T-helper 1 cell (primary cell): Measurements from ENCODE around the gene CYP2D6.
"Not testable (repeated sequence)": the region's sequence is repeated elsewhere in the genome, so short reads cannot be mapped to it uniquely, and the experiment has no call there.

Experiments
- DNase-seq, 5 donors: peaks; one replicate each; pipeline ENCODE4 v3.0.0-alpha.2; 2012 to 2020

Gene CYP2D6

DNA sequence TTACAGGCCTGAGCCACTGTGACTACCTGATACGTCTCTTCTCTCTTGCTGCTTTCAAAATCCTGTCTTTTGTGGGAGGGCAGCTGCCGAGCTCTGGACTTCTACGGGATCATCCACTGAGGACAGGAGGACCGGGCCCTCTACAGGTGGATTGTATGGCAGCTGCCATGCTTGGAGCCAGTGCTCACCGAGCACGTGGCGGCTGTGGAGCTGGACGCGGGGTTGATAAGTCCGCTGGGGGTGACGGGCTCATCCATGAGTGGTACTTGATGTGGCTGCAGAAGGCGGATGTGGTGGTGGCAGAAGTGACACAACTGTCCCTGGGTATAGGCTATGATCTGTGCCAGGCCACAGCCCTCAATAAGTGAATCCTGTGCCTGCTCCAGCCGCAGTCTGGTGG, 1.8 kb upstream of the CYP2D6 start:
- no peak for DNase-seq

DNA sequence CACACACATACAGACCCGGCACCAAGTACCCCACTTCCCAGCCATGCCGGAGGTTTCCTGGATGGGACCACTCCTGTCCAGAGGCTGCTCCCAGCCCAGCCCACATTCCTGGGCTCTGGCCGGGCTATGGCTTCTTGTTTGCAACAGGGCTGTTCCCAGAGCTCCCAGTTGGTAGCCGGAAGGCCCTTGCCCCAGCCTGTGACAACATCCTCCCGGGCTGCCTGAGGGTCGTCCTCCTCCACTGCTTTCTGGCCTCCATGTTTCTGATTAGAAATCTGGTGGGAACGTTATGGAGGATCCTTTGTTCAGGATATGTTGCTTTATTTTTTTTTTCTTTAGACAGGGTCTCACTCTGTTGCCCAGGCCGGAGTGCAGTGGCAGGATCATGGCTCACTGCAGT, 952 bp upstream of the CYP2D6 start:
- DNase-seq: no peak

DNA sequence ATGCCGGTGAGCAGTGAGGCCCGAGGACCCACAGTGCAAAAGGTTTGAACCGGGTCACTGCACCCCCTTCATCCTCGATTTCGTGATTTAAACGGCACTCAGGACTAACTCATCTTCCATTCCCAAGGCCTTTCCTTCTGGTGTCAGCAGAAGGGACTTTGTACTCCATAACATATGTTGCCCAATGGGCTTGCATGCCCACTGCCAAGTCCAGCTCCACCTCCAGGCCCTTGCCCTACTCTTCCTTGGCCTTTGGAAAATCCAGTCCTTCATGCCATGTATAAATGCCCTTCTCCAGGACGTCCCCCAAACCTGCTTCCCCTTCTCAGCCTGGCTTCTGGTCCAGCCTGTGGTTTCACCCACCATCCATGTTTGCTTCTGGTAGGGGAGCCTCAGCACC, 428 bp downstream of the CYP2D6 start:
- DNase-seq: not testable (repeated sequence)

DNA sequence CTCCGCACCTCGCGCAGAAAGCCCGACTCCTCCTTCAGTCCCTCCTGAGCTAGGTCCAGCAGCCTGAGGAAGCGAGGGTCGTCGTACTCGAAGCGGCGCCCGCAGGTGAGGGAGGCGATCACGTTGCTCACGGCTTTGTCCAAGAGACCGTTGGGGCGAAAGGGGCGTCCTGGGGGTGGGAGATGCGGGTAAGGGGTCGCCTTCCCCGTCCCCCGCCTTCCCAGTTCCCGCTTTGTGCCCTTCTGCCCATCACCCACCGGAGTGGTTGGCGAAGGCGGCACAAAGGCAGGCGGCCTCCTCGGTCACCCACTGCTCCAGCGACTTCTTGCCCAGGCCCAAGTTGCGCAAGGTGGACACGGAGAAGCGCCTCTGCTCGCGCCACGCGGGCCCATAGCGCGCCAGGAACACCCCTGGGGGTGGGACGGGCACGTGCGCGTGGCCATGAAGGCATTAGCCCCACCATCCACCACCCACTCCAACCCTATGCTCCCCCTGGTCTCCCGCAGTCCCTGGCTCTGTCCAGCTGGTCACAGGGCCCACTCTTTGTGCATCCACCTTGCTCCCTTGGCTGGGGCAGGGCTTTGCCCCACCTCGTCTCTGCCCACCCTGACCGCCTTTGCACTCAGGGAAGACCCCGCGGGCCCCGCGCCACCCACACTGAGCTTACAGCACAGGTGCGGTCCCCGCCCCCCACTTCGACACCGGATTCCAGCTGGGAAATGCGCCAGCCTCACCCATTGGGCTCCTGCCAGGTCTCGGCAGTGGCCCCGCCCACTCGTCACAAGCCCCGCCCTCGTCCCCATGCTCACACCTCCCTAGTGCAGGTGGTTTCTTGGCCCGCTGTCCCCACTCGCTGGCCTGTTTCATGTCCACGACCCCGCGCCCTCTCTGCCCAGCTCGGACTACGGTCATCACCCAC, 1.6 kb downstream of the CYP2D6 start:
- DNase-seq: not testable (repeated sequence)

DNA sequence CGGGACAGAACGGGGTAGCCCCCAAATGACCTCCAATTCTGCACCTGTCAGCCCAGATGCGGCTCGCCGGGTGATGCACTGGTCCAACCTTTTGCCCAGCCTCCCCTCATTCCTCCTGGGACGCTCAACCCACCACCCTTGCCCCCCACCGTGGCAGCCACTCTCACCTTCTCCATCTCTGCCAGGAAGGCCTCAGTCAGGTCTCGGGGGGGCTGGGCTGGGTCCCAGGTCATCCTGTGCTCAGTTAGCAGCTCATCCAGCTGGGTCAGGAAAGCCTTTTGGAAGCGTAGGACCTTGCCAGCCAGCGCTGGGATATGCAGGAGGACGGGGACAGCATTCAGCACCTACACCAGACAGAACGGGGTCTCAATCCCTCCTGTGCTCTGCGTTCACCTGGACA, 2.6 kb downstream of the CYP2D6 start:
- not testable (repeated sequence) for DNase-seq

DNA sequence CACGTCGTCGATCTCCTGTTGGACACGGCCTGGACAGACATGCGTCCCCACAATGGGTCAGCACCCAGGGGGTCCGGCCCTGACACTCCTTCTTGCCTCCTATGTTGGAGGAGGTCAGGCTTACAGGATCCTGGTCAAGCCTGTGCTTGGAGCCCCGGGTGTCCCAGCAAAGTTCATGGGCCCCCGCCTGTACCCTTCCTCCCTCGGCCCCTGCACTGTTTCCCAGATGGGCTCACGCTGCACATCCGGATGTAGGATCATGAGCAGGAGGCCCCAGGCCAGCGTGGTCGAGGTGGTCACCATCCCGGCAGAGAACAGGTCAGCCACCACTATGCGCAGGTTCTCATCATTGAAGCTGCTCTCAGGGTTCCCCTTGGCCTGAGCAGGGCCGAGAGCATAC, 3.0 kb downstream of the CYP2D6 start:
- no peak for DNase-seq

DNA sequence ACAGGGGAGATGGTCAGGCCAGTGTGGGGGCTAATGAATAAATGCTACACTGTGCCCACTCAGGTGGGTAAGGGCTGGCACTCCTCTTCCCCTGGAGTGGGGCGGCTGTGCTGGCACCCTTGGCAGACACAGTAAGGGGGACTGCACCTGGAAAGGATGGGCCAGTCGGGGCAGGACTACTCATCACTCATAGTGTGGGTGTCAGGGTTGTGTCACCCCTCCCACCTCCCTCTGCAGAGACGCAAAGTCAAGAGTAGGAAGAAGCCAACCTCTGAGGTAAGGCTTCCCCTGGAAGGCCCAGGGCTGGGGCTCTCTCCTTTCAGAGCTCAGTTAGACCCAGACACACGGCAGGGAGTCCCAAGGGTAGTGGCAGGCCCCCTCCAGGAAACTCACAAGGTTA, 7.1 kb downstream of the CYP2D6 start:
- DNase-seq: not testable (repeated sequence)

DNA sequence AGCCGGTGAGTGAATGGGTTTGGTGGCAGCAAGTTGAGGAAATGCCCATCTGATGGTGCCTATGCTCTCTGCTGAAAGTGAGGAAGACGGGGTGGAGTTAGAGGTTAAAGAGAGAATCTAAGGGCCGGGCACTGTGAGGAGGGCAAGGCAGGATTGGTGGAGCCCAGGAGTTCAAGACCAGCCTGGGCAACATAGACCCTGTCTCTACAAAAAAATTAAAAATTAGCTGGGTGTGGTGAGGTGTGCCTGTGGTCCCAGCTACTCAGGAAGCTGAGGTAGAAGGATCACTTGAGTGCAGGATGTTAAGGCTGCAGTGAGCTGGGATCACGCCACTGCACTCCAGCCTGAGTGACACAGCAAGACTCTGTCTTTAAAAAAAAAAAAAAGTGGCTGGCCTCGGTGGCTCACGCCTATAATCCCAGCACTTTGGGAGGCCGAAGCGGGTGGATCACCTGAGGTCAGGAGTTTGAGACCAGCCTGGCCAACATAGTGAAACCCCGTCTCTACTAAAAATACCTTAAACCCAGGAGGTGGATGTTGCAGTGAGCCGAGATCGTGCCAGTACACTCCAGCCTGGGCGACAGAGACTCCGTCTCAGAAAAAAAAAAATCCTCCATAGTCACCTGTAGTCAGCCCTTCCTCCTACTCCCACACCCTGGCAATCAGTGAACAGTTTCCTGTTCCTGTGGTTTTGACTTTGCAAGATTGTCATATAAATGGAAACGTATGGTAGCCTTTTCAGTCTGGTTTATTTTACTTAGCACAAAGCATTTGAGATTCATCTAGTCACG, 10.2 kb downstream of the CYP2D6 start:
- peak in 2 of 5 donors; percentile 29 to 72 for DNase-seq

DNA sequence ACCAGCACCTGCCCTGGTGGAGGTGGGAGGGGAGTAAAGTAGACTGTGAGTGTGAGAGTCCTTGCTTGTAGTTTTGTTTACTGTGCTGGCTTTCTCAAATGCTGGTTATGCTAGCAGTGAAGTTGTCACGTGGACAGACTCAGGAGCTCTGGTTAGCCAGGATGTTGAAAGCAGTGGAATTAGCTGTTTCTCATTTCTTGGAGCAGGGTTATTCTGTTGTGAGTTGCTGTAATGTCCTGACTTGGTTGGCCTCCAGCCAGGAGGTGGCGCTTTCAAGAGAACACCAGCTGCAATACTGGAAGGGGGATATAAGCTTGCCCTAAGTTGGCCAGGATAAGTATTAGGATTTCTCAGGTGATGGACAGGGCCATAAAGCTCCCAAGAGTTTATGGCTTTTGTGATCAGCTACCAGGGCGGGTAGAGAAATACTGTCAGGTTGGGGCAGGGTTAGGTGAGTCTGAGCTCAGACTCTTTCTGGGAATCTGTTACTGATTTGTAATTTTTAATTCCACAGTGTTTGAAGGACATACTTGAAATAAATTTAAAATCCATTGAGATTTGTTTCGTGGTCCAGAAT, 13.7 kb downstream of the CYP2D6 start:
- no peak for DNase-seq

DNA sequence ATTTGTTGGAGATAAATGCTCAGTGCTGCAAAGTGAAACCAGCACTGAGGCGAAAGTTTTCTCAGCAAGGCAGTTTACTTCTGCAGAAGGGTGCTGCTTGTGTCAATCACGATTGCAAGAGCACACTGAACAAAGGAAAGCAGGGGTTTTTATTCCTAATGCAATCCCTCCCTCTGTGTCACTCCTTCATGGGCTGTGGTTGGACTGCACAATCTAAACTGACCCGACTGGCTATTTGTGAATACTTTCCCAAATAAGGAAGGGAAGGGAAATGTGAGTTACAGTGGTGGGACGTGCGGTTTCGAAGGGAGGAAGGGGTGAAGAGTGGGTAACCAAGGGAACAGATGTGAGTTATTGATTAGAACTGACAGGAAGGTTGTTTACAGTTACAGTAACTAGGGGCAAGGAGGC, 15.2 kb downstream of the CYP2D6 start:
- not testable (repeated sequence) for DNase-seq

DNA sequence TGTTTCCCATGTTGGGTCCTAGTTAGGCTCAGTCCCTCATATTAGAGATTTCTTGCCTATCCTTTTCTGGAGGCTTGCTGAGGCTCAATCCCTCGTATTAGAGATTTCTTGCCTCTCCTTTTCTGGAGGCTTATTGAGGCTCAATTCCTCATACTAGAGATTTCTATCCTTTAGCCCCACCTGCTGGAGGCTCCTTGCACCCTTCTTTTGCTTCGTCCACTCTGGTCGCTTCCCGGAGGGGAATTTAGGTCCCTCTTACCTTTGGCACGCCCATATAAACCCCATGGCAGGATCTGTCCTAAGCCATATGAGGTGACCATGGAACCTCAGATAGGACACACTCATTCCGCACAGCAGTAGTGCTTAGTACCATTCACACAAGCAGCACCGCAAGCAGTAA, 15.9 kb downstream of the CYP2D6 start:
- DNase-seq: no peak

DNA sequence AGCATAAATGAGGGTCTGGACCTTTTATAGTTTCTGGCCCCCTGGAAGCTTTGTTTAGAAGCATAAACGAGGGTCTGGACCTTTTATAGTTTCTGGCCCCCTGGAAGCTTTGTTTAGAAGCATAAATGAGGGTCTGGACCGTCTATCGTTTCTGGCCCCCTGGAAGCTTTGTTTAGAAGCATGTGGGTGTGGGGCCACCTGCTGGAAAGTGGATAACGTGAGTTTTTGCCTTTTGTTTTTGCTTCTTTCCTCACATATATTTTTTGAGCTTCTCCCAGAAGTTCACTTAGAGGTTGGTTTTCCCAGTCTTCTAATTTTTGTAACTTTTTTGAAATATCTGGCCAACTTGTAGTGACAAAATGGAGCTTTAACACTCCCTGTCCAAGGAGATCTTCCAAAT, 17.8 kb downstream of the CYP2D6 start:
- not testable (repeated sequence) for DNase-seq

DNA sequence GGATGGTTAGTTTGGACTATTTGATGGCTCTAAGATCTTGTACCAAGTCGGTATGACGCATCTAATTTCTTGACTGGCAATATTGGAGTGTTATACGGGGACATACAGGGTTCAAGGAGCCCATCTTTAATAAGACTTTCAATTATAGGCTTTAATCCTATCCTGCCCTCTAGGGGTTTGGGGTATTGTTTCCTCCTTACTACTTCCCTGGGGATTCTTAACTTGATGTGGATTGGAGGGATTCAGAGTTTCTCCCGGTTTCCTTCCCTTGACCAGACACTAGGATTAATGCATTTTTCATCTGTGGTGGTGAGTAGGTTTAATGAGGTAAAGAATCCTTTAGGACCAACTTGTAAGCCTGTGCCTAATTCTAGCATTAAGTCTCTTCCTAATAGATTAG, 18.8 kb downstream of the CYP2D6 start:
- no peak for DNase-seq

DNA sequence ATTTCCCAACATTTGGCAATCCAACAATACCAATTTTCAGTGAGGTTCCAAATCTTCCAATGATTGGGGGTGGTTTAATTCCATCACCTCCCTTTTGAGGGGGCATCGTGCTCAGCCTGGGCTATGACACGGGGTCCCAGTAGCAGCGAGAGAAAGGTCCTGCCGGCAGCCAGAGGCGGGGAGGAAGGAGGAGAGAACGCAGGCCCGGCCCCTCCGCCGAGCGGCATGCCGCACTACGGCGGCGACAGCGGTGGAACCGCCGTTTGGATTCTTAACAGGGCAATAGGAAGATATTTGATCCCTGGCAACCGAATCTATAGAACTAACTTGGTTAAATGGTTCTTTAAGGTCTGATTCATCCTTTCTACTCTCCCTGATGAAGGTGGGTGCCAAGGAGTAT, 21.8 kb downstream of the CYP2D6 start:
- DNase-seq: no peak

DNA sequence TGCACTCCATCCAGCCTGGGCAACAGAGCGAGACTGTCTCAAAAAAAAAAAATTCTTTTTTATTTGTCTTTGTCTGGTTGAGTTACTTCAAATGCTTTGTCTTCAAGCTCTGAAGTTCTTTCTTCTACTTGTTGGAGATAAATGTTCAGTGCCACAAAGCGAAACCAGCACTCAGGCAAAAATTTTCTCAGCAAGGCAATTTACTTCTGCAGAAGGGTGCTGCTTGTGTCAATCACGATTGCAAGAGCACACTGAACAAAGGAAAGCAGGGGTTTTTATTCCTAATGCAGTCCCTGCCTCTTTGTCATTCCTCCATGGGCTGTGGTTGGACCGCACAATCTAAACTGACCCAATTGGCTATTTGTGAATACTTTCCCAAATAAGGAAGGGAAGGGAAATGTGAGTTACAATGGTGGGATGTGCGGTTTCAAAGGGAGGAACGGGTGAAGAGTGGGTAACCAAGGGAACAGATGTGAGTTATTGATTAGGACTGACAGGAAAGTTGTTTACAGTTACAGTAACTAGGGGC, 26.2 kb downstream of the CYP2D6 start:
- DNase-seq: not testable (repeated sequence)

DNA sequence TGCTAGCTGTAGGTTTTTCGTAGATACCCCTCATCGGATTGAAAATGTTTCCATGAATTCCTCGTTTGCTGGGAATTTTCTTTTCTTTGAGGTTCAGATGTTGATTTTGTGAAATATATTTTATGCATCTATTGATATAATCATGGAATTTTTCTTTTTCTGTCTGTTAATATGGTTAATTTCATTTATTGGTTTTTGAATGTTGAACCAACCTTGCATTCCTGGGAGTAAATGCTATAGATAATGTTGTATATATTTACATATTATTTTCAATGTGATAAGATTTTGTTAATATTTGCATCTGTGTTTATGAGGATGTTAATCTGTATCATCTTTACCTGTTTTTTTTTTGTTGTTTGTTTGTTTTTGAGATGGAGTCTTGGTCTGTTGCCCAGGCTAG, 29.4 kb downstream of the CYP2D6 start:
- no peak for DNase-seq

DNA sequence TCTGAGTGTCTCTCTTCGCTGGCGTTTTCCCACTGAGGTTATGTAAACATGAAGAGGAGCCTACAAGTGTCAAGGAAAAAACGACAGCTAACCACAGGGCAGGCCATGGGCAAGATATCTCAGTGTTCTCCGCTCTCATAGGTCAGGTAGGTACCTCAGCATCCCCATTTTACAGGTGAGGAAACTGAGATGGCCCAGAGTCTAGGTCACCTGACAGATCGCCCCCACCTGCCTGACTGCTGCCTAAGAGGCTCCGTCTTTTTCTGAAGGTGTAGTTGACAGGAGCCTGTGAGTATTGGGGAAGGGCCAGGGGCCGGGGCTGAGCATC, 39.2 kb downstream of the CYP2D6 start:
- no peak for DNase-seq

DNA sequence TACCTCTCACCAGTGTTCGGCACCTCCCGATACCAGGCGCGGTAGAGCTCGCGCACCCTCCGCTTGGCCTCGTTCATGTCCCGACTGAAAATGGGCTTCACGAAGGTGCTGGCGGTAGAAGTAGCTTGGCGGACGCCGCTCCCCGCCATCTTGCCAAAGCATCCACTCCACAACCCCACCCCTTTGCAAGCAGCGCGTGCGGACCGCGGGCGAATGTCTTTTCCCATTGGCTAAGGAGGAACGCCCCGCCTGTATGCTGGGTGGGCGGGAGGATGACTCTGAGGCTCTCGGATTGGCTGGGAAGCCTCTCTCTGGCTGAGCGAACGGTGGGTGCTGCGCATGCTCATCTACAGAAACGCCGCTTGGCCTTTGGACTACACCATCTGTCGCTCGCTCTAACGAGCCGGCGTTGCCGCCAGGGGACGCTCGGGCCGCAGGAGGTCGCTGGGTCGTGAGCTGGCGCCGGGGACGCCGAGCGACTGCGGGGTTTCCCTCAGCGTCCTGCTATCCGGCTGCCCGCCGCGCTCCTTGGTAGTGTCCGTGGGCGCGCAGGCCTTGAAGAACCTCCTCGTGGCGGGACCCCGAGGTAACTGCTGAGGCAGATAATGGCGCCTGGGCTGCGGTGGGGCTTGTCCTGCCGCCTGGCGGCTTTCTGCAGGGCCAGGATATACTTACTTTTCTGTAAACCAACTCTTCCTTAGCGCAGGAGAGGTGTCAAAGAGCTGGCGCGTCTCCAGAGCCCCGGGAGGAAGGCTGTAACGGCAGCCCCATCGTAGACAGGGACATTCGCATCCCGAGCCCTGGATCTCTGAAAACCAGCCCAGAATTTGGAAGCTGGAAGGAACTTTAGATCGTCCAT, 39.8 kb downstream of the CYP2D6 start, which contains the start of gene NDUFA6:
TSS of gene NDUFA6 (minus strand) at position 177 of the 859 bp plus-strand sequence. CDS start at position 149, 28 bp downstream.
- peak; percentile 96 to 100 (median 98) for DNase-seq

DNA sequence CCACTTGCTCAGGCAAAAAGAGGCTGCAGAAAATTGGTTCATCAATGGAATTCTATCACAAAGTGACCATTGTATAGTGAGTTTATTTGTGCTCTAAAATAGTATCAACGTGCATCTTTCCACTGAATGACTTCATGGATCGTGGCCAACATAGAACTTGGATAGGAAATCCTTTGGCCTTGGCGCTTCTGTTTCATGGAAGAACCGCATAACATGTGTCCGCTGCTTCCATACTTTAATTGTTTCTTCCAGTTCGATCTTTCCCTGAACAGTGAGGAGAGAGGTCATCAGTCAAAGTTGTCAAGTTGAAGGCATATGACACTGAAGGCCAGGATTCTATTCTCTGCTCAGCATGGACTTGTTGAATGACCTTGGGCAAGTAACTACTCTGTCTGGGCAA, 44.6 kb downstream of the CYP2D6 start:
- no peak for DNase-seq

DNA sequence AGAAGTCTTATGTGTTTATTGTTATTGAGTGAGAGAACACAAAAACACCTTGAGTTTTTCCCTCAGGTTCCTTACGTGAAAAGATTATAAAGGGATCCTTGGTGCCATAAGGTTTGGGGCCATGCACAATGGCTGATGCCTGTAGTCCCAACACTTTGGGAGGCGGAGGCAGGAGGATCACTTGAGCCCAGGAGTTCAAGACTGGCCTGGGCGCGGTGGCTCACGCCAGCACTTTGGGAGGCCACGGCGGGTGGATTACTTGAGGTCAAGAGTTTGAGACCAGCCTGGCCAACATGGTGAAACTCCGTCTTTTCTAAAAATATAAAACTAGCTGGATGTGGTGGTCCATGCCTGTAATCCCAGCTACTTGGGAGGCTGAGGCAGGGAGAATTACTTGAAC, 45.7 kb downstream of the CYP2D6 start:
- DNase-seq: no peak

DNA sequence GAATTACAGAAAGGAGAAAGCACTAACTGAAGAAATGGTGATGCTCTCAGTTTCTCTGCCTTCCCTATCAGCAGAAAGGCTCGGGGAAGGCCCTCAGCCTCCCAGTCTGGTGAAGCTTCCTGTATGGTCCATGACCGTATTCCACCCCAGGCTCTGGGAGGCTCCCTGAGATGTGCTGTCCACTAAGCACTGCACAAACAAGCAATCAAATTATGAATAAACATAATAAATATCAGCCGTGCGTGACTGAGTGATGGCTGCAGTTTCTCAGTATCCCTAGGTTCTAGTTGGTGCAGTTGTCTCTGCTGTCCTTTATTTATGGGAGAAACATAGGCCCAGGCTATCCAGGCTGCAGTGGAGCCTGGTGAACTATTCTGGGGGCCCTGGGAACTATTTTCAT, 47.5 kb downstream of the CYP2D6 start:
- DNase-seq: no peak

DNA sequence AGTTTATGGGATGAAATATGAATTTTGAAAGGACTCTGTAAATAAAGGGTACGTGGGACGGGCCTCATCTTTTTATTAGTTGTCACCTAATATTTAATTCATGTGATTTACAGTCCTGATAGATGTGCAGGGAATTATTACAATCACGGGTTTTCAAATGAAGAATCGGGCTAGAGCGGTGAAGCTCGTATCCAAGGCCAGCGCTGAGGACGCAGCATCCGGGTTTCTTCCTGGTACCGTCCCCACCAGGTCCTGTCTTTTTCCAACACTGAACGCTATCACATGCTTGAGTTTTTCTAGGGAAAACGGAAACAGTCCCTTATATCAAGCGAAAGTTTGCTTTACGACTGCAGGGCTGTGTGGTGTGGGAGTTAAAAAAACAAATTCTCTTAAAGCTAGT, 50.3 kb downstream of the CYP2D6 start:
- DNase-seq: peak in 1 of 5 donors; percentile 31
